ENCODE data around the gene SLC22A2.

The SLC22A2 gene

DNA sequence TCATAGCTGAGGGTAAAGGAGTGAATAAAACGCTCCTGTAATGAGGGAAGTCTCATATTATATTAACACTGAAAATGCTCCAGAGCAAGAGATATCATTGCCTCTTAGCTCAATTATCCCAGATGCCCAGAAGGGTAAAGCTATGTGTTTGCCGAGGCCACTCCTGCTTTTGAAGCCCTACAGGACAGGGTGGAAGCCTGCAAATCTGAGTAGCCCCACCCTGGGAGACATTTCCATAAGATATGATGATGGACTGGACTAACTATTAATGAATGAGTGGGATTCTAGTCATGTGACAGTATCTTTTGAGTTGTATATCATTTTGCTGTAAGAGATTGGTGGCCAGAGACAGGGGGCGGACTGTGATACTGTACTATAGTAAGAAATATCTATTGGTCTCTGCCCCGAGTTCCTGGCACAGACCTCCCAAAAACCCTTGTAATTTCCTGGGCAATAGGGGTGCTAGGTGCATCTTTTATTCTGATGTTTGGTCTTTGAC is 10.5 kb upstream of the SLC22A2 start:
- H3K9ac ChIP-seq (ENCODE audit: insufficient read length): no peak overlapping the region
- no peak overlapping the region for H3K4me3 ChIP-seq
- no peaks in the 10 kb centered on the region for H3K36me3 ChIP-seq (ENCODE audit: insufficient read depth, low read length)
- H3K9me3 ChIP-seq (ENCODE audit: low read depth, low read length): no peaks in the 10 kb centered on the region
- no peak overlapping the region for H3K27ac ChIP-seq
- DNase-seq (ENCODE audit: low read depth, low spot score): no peak
- TF ChIP-seq FOXP2 (optimal IDR thresholded peaks at IDR 0.05; ENCODE audit: control extremely low read depth, extremely low read length, insufficient read depth): no peak
- no peak for TF ChIP-seq POLR2AphosphoS5 (IDR thresholded peaks at IDR 0.05; ENCODE audit: borderline replicate concordance, low read depth, low read length)
- TF ChIP-seq EZH2 (IDR thresholded peaks at IDR 0.05): no peak

DNA sequence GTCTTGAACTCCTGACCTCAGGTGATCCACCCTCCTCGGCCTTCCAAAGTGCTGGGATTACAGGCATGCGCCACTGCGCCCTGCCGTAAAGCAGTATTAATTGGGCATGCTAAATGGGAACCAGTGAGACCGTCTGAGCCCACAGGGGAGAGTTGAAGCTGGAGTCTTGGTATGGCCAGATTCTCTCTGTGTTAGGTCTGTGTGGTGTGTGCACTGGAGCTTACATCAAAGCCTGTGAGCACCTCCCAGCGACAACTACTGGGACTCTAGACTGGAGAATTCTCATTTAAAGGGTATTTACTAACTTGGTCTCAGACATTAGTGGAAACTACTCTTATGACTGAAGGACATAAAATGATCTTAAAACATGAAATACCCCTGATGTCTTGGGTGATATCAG is 8.5 kb upstream of the SLC22A2 start:
- TF ChIP-seq FOXP2 (optimal IDR thresholded peaks at IDR 0.05; ENCODE audit: control extremely low read depth, extremely low read length, insufficient read depth): no peak
- no peak for TF ChIP-seq POLR2AphosphoS5 (IDR thresholded peaks at IDR 0.05; ENCODE audit: borderline replicate concordance, low read depth, low read length)
- no peak for TF ChIP-seq EZH2 (IDR thresholded peaks at IDR 0.05)
- Histone ChIP-seq H3K36me3 (ENCODE audit: insufficient read depth, low read length) (no peaks in the 10 kb centered on the region), H3K9ac (ENCODE audit: insufficient read length) (no peak overlapping the region), H3K27ac (no peak overlapping the region), H3K9me3 (ENCODE audit: low read depth, low read length) (no peaks in the 10 kb centered on the region), H3K4me3 (no peak overlapping the region)
- DNase-seq (ENCODE audit: low read depth, low spot score): no peak

DNA sequence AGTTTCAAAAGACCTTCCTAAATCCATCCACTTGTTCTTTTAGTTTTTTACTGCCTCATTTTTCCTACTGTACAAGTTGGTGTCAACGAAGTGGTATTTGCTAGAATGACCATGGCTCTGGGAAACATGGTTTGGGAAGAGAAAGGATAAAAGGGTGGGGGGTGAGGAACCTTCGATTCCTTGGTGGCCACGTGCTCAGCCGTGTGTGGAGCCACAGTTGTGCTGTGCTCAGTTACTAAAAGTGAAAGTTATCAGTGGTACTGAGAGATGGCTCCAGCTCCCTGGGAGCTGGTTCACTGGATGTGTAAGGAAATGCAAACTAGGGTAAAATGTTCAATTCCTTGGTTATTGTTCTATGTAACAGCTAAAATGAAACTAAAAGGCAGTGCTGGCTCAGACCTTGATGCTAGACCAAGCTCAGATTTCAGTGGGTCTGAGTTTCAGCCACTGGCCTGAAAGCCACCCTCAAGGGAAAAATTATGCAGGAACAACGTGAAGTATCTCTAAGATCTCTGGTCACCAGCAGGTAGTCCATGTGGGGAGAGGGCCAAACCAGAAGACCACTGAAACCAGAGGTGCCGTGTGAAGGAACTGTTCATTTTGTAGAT is 7.4 kb upstream of the SLC22A2 start:
- no peak overlapping the region for H3K27ac ChIP-seq
- no peak for TF ChIP-seq FOXP2 (optimal IDR thresholded peaks at IDR 0.05; ENCODE audit: control extremely low read depth, extremely low read length, insufficient read depth)
- TF ChIP-seq POLR2AphosphoS5 (IDR thresholded peaks at IDR 0.05; ENCODE audit: borderline replicate concordance, low read depth, low read length): no peak
- TF ChIP-seq EZH2 (IDR thresholded peaks at IDR 0.05): no peak
- no peak for DNase-seq (ENCODE audit: low read depth, low spot score)
- H3K9me3 ChIP-seq (ENCODE audit: low read depth, low read length): no peaks in the 10 kb centered on the region
- H3K36me3 ChIP-seq (ENCODE audit: insufficient read depth, low read length): no peaks in the 10 kb centered on the region
- no peak overlapping the region for H3K9ac ChIP-seq (ENCODE audit: insufficient read length)
- no peak overlapping the region for H3K4me3 ChIP-seq

DNA sequence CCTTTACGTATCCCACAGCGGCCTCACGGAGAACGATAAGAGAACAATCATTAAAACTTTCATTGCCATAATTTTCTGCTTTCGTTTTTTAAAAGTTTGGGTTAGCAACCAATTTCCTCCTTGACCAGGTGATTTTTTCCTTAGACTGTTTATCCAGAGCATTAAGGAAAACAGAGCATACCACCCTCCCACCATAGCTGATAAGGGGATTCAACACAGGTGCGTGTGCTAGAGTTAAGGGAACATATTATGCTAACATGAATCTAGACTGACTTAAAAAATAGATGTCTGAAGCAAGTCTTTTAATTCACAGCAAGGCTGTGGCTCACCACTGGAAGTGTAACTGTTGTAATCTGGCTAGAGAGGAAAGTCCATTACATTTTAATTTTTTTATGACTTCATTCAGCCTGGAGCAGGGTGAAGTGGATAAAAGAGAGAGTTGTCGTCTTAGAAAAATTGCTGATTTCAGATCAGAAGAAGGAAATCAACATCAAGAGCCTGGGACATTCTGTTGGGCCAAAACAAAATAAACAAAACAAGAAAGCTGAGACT is 5.5 kb upstream of the SLC22A2 start:
- H3K36me3 ChIP-seq (ENCODE audit: insufficient read depth, low read length): no peaks in the 10 kb centered on the region
- H3K9me3 ChIP-seq (ENCODE audit: low read depth, low read length): no peaks in the 10 kb centered on the region
- H3K4me3 ChIP-seq: no peak overlapping the region
- DNase-seq (ENCODE audit: low read depth, low spot score): no peak
- TF ChIP-seq FOXP2 (optimal IDR thresholded peaks at IDR 0.05; ENCODE audit: control extremely low read depth, extremely low read length, insufficient read depth) (no peak), POLR2AphosphoS5 (IDR thresholded peaks at IDR 0.05; ENCODE audit: borderline replicate concordance, low read depth, low read length) (no peak), EZH2 (IDR thresholded peaks at IDR 0.05) (no peak)
- no peak overlapping the region for H3K9ac ChIP-seq (ENCODE audit: insufficient read length)
- no peak overlapping the region for H3K27ac ChIP-seq

DNA sequence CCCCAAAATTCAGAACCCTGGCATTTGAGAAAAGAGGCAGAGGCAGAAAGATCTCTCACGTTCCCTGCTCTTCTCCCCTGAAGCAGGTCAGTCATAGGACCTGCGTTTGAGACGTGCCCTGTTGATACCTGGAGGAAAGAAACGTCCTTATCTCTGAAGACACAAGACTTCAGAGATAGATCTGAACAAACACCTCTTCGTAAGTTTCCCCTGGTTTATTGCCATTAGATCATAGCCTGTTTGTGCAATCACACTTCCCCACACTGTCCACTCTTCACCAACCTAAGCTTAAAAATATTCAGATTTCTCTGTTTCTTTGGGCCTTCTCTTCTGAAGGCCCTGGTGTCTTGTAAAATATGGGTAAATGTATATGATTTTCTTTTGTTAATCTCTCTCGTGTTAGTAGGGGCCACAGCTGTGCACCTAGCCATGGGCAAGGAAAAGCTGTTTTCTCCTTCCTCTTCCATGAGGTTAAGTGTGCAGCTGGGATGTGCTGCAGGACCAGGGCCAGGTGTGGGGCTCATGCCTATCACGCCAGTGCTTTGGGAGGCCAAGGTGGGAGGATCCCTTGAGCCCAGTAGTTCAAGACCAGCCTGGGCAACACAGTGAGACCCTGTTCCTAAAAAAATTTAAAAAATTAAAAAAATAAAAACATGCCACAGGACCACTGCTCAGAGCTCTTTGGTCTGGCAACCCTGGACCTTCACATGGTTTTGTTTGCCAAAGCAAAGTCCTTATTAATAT is 4.7 kb upstream of the SLC22A2 start:
- H3K9ac ChIP-seq (ENCODE audit: insufficient read length): no peak overlapping the region
- no peaks in the 10 kb centered on the region for H3K9me3 ChIP-seq (ENCODE audit: low read depth, low read length)
- H3K4me3 ChIP-seq: no peak overlapping the region
- no peak overlapping the region for H3K27ac ChIP-seq
- no peak for DNase-seq (ENCODE audit: low read depth, low spot score)
- TF ChIP-seq FOXP2 (optimal IDR thresholded peaks at IDR 0.05; ENCODE audit: control extremely low read depth, extremely low read length, insufficient read depth) (no peak), POLR2AphosphoS5 (IDR thresholded peaks at IDR 0.05; ENCODE audit: borderline replicate concordance, low read depth, low read length) (no peak), EZH2 (IDR thresholded peaks at IDR 0.05) (no peak)
- no peaks in the 10 kb centered on the region for H3K36me3 ChIP-seq (ENCODE audit: insufficient read depth, low read length)

DNA sequence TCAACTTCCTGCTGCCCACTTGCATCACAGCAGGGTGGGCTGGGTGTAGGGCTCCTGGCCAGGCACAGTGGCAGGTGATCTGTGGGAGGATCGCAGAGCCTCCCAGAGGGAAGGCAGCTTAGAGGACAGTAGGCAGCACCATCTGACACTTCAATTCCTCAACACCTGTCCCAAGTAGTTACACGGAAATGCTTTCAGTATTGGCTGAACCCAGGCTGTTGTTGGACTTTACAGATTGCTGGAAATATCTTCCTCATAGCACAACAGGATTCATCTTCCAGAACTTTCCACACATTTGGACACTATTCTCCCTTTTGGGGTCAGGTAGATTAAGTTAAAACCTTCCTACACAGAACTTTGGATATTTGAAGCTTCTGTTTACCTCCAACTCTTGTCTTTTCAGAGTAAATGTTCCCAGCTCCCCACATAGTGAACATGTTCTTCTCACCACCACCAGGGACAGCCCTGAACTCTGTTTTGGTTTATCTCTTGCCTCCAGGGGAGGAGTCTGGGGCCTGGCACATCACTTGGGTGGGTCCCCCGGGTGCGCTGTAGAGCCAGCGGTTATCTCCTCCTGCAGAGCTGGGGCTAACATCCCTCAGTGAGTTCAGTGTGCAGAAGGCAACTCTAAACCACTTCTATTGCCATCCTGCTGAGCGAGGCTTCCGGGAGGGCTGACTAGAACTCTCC is 3.5 kb upstream of the SLC22A2 start:
- Histone ChIP-seq H3K9me3 (ENCODE audit: low read depth, low read length) (no peaks in the 10 kb centered on the region), H3K4me3 (no peak overlapping the region), H3K36me3 (ENCODE audit: insufficient read depth, low read length) (no peaks in the 10 kb centered on the region), H3K9ac (ENCODE audit: insufficient read length) (no peak overlapping the region), H3K27ac (no peak overlapping the region)
- DNase-seq (ENCODE audit: low read depth, low spot score): no peak
- TF ChIP-seq FOXP2 (optimal IDR thresholded peaks at IDR 0.05; ENCODE audit: control extremely low read depth, extremely low read length, insufficient read depth) (no peak), EZH2 (IDR thresholded peaks at IDR 0.05) (no peak), POLR2AphosphoS5 (IDR thresholded peaks at IDR 0.05; ENCODE audit: borderline replicate concordance, low read depth, low read length) (no peak)

DNA sequence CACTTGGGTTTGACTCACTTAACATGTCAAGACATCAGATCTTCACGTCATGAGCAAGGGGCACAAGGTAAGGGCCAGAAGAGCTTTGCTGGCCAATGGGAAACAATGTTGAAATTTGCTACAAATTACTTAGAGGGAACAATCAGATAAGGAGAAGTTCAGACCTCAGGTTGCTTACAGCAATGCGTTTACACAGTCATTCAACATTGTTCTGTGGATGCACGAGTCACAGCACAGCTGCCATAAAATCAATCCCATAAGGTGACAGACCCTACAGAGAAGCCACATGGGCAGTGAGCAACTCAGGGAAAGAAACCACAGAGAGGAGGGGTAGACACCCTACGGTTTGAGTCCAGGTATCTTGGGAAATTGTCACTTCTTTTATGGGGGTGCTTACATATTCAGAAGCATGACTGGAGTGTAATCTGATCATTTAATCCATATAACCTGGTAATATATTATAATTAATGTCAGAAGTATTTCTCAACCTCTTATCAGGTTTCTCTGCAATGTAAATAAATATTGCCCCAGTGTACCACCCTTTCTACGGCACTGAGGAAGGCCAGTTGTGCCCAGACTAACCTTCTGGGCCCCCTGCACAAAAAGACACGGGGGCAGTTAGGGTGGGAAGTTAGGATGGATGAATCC is 2.3 kb upstream of the SLC22A2 start:
- no peak for TF ChIP-seq FOXP2 (optimal IDR thresholded peaks at IDR 0.05; ENCODE audit: control extremely low read depth, extremely low read length, insufficient read depth)
- TF ChIP-seq EZH2 (IDR thresholded peaks at IDR 0.05): no peak
- TF ChIP-seq POLR2AphosphoS5 (IDR thresholded peaks at IDR 0.05; ENCODE audit: borderline replicate concordance, low read depth, low read length): no peak

More for the DNA sequence above, 2.3 kb upstream of the SLC22A2 start:
- Histone ChIP-seq H3K4me3 (no peak overlapping the region), H3K36me3 (ENCODE audit: insufficient read depth, low read length) (no peaks in the 10 kb centered on the region), H3K27ac (no peak overlapping the region), H3K9ac (ENCODE audit: insufficient read length) (no peak overlapping the region), H3K9me3 (ENCODE audit: low read depth, low read length) (no peaks in the 10 kb centered on the region)
- DNase-seq (ENCODE audit: low read depth, low spot score): no peak
